H1 (cell line): ENCODE measurements around the gene TRAF4. TPM values are rescaled to one million over a fixed set of nuclear protein-coding genes. Genes with fewer than 3 reads are reported as not detected.

Experiments
- CTCF ChIA-PET: fragments of 300-600 bp; sonication (Branson Sonifier 250); formaldehyde crosslinking; loops from one replicate; lab custom pipeline; 2021; ENCODE audit not compliant: partially characterized antibody; lab: Charles Lee
- POLR2A ChIA-PET: fragments of 300-600 bp; sonication (Branson Sonifier 250); formaldehyde crosslinking; loops from one replicate; lab custom pipeline; 2021; ENCODE audit warnings: inconsistent platforms; ENCODE audit not compliant: partially characterized antibody; lab: Charles Lee
- DNase-seq, 2 experiments: peaks; one replicate each; pipeline versions ENCODE4 v3.0.0 to v3.0.0-alpha.2; 2010 to 2022; ENCODE audit warnings: low spot score in 2 of 2, low read depth in 1 of 2, mixed read lengths in 1 of 2
- FAIRE-seq: peaks from 2 replicates; lab custom pipeline; 2011; peaks lifted over from hg19 to GRCh38; lab: Jason Lieb, UNC
- H2AFZ ChIP-seq: 2 replicates; pipeline ENCODE4 v1.8.1; 2012; ENCODE audit warnings: low read length, inconsistent platforms
- H2AK5ac ChIP-seq: 2 replicates; pipeline ENCODE4 v1.6.1; 2013; ENCODE audit warnings: low read depth, low read length
- H2BK120ac ChIP-seq: replicated peaks from 2 replicates; pipeline ENCODE3; 2013; ENCODE audit warnings: low read depth, low read length, inconsistent platforms
- H2BK12ac ChIP-seq: 2 replicates; pipeline ENCODE4 v1.6.1; 2013; ENCODE audit warnings: low read depth, low read length
- H2BK15ac ChIP-seq: 2 replicates; pipeline ENCODE4 v1.6.1; 2013; ENCODE audit warnings: low read length
- H2BK20ac ChIP-seq: 2 replicates; pipeline ENCODE4 v1.6.1; 2013; ENCODE audit warnings: low read length
- H2BK5ac ChIP-seq: 2 replicates; pipeline ENCODE4 v1.6.1; 2013; ENCODE audit warnings: low read depth, low read length
- H3K14ac ChIP-seq: 2 replicates; pipeline ENCODE4 v1.6.1; 2013; ENCODE audit warnings: inconsistent platforms; ENCODE audit not compliant: insufficient read length
- H3K18ac ChIP-seq: 2 replicates; pipeline ENCODE4 v1.6.1; 2013; ENCODE audit warnings: low read length; ENCODE audit errors: extremely low read depth
- H3K23ac ChIP-seq: 2 replicates; pipeline ENCODE4 v1.6.1; 2013; ENCODE audit warnings: inconsistent platforms; ENCODE audit not compliant: insufficient read length
- H3K23me2 ChIP-seq: 2 replicates; pipeline ENCODE4 v1.6.1; 2013; ENCODE audit warnings: low read depth, low read length
- H3K27ac ChIP-seq: 2 replicates; pipeline ENCODE4 v1.6.1; 2011; ENCODE audit warnings: low read depth, low read length, inconsistent platforms
- H3K27me3 ChIP-seq, 4 experiments: replicated peaks in 1 of 4; 1 replicate in 1 of 4; 2 replicates in 3 of 4; pipeline versions ENCODE4 v1.6.1 to v1.8.1; 2011 to 2013; ENCODE audit warnings: low read length in 3 of 4, mild to moderate bottlenecking in 3 of 4, inconsistent platforms in 2 of 4, mixed read lengths in 2 of 4, moderate library complexity in 1 of 4; ENCODE audit not compliant: control insufficient read depth in 3 of 4, insufficient read depth in 3 of 4; ENCODE audit errors: extremely low read depth in 1 of 4
- H3K36me3 ChIP-seq, 4 experiments: 2 replicates each; pipeline versions ENCODE4 v1.6.1 to v1.8.1; 2011 to 2013; ENCODE audit warnings: mild to moderate bottlenecking in 4 of 4, low read length in 3 of 4, moderate library complexity in 2 of 4, control low read depth in 1 of 4, inconsistent platforms in 1 of 4; ENCODE audit not compliant: insufficient read depth in 4 of 4, control insufficient read depth in 2 of 4
- H3K4ac ChIP-seq: replicated peaks from 2 replicates; pipeline ENCODE3; 2013; ENCODE audit warnings: low read length, low read depth, mixed read lengths, inconsistent platforms; ENCODE audit not compliant: insufficient read length
- H3K4me1 ChIP-seq, 4 experiments: replicated peaks in 1 of 4; 1 replicate in 1 of 4; 2 replicates in 3 of 4; pipeline versions ENCODE4 v1.6.1 to v1.8.1; 2011 to 2013; ENCODE audit warnings: low read length in 3 of 4, inconsistent platforms in 2 of 4, mixed read lengths in 1 of 4; ENCODE audit not compliant: insufficient read depth in 4 of 4, control insufficient read depth in 3 of 4
- H3K4me2 ChIP-seq, 2 experiments: 2 replicates each; pipeline versions ENCODE4 v1.6.1 to v1.8.1; 2011 to 2013; ENCODE audit warnings: low read depth in 2 of 2, low read length in 2 of 2, control low read depth in 1 of 2, inconsistent platforms in 1 of 2, mild to moderate bottlenecking in 1 of 2; ENCODE audit not compliant: insufficient read depth in 1 of 2
- H3K4me3 ChIP-seq, 4 experiments: fragments of 200-600, 300-600 bp in 1 of 4; sonication (generic), shearing (Covaris generic), sonication (Bioruptor Twin) in 1 of 4; 2 replicates each; pipeline versions ENCODE4 v1.5.1 to v1.8.1; 2011 to 2016; ENCODE audit warnings: low read length in 4 of 4, low read depth in 3 of 4, control low read depth in 2 of 4, inconsistent platforms in 2 of 4, mild to moderate bottlenecking in 2 of 4, mixed read lengths in 1 of 4, moderate library complexity in 1 of 4; ENCODE audit not compliant: insufficient read depth in 2 of 4; ENCODE audit errors: extremely low read depth in 1 of 4
- H3K56ac ChIP-seq: replicated peaks from 2 replicates; pipeline ENCODE3; 2013; ENCODE audit warnings: low read depth, mild to moderate bottlenecking, mixed read lengths, low read length, inconsistent platforms; ENCODE audit not compliant: insufficient read length
- H3K79me1 ChIP-seq: 2 replicates; pipeline ENCODE4 v1.6.1; 2013; ENCODE audit warnings: low read depth, low read length, control low read depth
- H3K79me2 ChIP-seq, 2 experiments: 2 replicates each; pipeline versions ENCODE4 v1.6.1 to v1.8.1; 2012 to 2013; ENCODE audit warnings: low read length in 2 of 2, mild to moderate bottlenecking in 2 of 2, inconsistent platforms in 1 of 2; ENCODE audit not compliant: insufficient read depth in 2 of 2, control insufficient read depth in 1 of 2
- H3K9ac ChIP-seq, 4 experiments: replicated peaks in 1 of 4; 1 replicate in 1 of 4; 2 replicates in 3 of 4; pipeline versions ENCODE4 v1.6.1 to v1.8.1; 2011 to 2013; ENCODE audit warnings: low read depth in 3 of 4, low read length in 3 of 4, control low read depth in 2 of 4, mild to moderate bottlenecking in 2 of 4, moderate library complexity in 2 of 4, inconsistent platforms in 1 of 4; ENCODE audit errors: extremely low read depth in 1 of 4
- H3K9me3 ChIP-seq, 2 experiments: 2 replicates each; pipeline versions ENCODE4 v1.6.1 to v1.8.1; 2012 to 2013; ENCODE audit warnings: mild to moderate bottlenecking in 2 of 2, moderate library complexity in 2 of 2, control low read depth in 1 of 2, inconsistent platforms in 1 of 2, low read depth in 1 of 2, low read length in 1 of 2, mixed read lengths in 1 of 2; ENCODE audit not compliant: insufficient read depth in 2 of 2
- H4K20me1 ChIP-seq, 2 experiments: replicated peaks in 1 of 2; 2 replicates each; pipeline versions ENCODE3 to v1.8.1; 2011 to 2013; ENCODE audit warnings: inconsistent platforms in 2 of 2, low read length in 2 of 2, mild to moderate bottlenecking in 1 of 2; ENCODE audit not compliant: insufficient read depth in 2 of 2, control insufficient read depth in 1 of 2
- H4K5ac ChIP-seq: 2 replicates; pipeline ENCODE4 v1.6.1; 2013; ENCODE audit warnings: low read length, low read depth, mixed read lengths, inconsistent platforms; ENCODE audit not compliant: insufficient read length
- H4K8ac ChIP-seq: 2 replicates; pipeline ENCODE4 v1.8.0; 2013; ENCODE audit warnings: mild to moderate bottlenecking, moderate library complexity, low read length, inconsistent platforms; ENCODE audit not compliant: insufficient read depth; ENCODE audit errors: extremely low read depth
- H4K91ac ChIP-seq: replicated peaks from 2 replicates; pipeline ENCODE3; 2013; ENCODE audit warnings: low read length, mixed read lengths, inconsistent platforms; ENCODE audit not compliant: insufficient read length
- EZH2 ChIP-seq: fragments of 200-600 bp; sonication (generic); IDR thresholded peaks from 2 replicates; pipeline ENCODE4 v1.7.1; 2012; ENCODE audit warnings: low read depth, mild to moderate bottlenecking, moderate library complexity, low read length, inconsistent platforms; ENCODE audit not compliant: severe bottlenecking
- NRF1 ChIP-seq: IDR thresholded peaks from 2 replicates; pipeline ENCODE4 v1.6.1; 2011; ENCODE audit warnings: mild to moderate bottlenecking, low read depth, low read length, improper control_type of control experiment
- WGBS, 2 experiments: shearing (Covaris generic) in 1 of 2; methylation state at CpG; one replicate each; pipeline versions ENCODE4 v1.1.6 to v1.1.7; 2013 to 2015; ENCODE audit warnings: low lambda C conversion rate in 2 of 2, mixed read lengths in 2 of 2, inconsistent platforms in 1 of 2, low coverage in 1 of 2, missing lambda C conversion rate in 1 of 2; ENCODE audit not compliant: insufficient replicate concordance in 2 of 2, insufficient coverage in 1 of 2, insufficient read length in 1 of 2; ENCODE audit errors: extremely low coverage in 1 of 2, missing lambda C conversion rate in 1 of 2; 5-methylcytosine and 5-hydroxymethylcytosine counted together
- polyA plus RNA-seq, 7 experiments: library from polyadenylated mRNA; depleted of rRNA in 3 of 7; stranded (reverse) in 5 of 7; unstranded in 2 of 7; fragments of >200 nt in 5 of 7; fragments of 200-250 nt in 2 of 7; gene quantifications; 1 replicate in 5 of 7; 2 replicates in 1 of 7; 4 replicates in 1 of 7; pipeline versions ENCODE4 v1.2.1 to v1.2.3, GENCODE V29; 2011 to 2013; ENCODE audit warnings: missing spikeins in 2 of 7, mixed read lengths in 2 of 7
- total RNA-seq: library from RNA; stranded (reverse); fragmentation: NEBNext Ultra II Directional; extraction: Animal tissue kit (Norgen Biotek cat#: 25700); gene quantifications from 2 replicates; pipeline ENCODE4 v1.2.1, GENCODE V29; 2021

The TRAF4 gene
- total and polyA plus RNA-seq, 2 of the 8 experiments (the other 6 are each of a cell fraction or from before 2014, with no cell fraction given) = 167 to 170 TPM

DNA sequence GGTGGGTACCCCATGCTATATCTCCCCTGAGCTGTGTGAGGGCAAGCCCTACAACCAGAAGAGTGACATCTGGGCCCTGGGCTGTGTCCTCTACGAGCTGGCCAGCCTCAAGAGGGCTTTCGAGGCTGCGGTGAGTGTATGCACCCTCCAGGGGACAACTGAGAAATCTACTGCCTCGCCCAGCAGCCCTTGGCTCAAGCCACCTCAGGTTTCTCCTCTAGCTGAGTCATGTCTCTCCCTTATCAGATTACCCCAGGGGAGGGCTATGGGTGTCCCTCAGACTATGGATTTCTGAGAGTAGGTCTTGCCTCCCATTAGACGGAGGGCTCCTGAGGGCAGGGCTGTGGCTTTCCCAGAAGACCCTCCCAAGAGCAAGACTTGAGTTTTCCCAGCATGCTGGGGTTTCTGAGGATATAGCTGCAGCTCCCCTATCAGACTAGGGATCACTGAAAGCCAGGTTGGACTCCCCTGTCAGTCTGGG is 8.5 kb upstream of the TRAF4 start:
- Histone ChIP-seq H2AK5ac (no peak overlapping the region), H3K79me2 (no peaks in the 10 kb centered on the region), H3K4me2 (no peak overlapping the region), H3K14ac (no peak overlapping the region), H3K79me1 (peaks cover 2% of the 10 kb centered on the region; the same call in 1 of the 2 replicates), H3K4ac (no peak overlapping the region), H3K4me3 (no peak overlapping the region), H3K4me1 (no peaks in the 10 kb centered on the region), H3K27ac (no peak overlapping the region), H2AFZ (no peak overlapping the region), H2BK15ac (no peak overlapping the region), H2BK12ac (no peak overlapping the region), H3K23ac (no peak overlapping the region), H3K23me2 (no peaks in the 10 kb centered on the region), H4K8ac (no peak overlapping the region), H3K9ac (no peak overlapping the region), H3K27me3 (no peaks in the 10 kb centered on the region), H3K9me3 (no peaks in the 10 kb centered on the region), H2BK5ac (no peak overlapping the region), H2BK20ac (no peak overlapping the region), H4K20me1 (peaks cover 0 to 5% of the 10 kb centered on the region in 2 experiments), H4K5ac (no peak overlapping the region), H2BK120ac (no peak overlapping the region), H3K36me3 (peaks cover 9 to 17% (median 13%) of the 10 kb centered on the region in 4 experiments; a peak in 6 of 8 replicates), H3K56ac (no peak overlapping the region), H4K91ac (no peak overlapping the region), H3K18ac (no peak overlapping the region)
- 90% methylated on average over 5 of the region's 5 CpGs; no CpG with 5 or more reads in 1 of the 2 experiments for WGBS, 2 experiments
- no peak for DNase-seq
- POLR2A ChIA-PET = interaction anchor here (0.8 to 17.6 kb wide), 4 partner anchors 10 to 16 kb away, joined by 3 to 813 read pairs (median 6); partner anchors contain the start of genes RPL23A and TRAF4
- FAIRE-seq = no peak
- TF ChIP-seq NRF1 (no peak), EZH2 (no peak)
- CTCF ChIA-PET = interaction anchor here (0.7 to 16.9 kb wide), 6 partner anchors 9 to 144 kb away, joined by 3 to 316 read pairs (median 5); partner anchors contain the start of genes RPL23A and TLCD1
